ENCODE results near the gene ZNF442.
"Not testable (repeated sequence)": the region's sequence is repeated elsewhere in the genome, so short reads cannot be mapped to it uniquely, and the experiment has no call there.

ZNF442 gene

GRCh38 chr19:12330340-12330739, 35.1 kb downstream of the ZNF442 start:
- DNase-seq (ENCODE audit: low read depth in 2 of 2), result no peak

DNA sequence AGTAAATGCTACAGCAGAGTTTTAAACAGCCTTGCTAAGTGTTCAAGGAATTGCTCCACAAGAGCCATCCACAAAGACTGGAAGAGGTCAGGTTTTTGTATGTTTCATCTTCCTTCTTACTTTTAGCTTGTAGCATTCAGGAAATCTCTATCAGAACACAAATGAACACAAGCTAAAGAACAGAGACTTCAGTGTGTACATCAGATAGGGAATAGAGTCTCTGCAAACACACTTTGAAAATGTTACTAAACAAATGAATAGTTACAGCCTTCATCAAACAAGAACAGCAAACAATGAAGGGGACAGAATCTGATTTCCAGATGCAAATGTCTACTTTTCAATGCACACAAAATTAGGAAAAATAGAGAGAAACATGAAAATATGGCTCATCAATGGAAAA, 39.8 kb downstream of the ZNF442 start:
- no peak for DNase-seq (ENCODE audit: low read depth in 2 of 2)

GRCh38 chr19:12318782-12319413, 46.6 kb downstream of the ZNF442 start:
- DNase-seq (ENCODE audit: low read depth in 2 of 2), result no peak

DNA sequence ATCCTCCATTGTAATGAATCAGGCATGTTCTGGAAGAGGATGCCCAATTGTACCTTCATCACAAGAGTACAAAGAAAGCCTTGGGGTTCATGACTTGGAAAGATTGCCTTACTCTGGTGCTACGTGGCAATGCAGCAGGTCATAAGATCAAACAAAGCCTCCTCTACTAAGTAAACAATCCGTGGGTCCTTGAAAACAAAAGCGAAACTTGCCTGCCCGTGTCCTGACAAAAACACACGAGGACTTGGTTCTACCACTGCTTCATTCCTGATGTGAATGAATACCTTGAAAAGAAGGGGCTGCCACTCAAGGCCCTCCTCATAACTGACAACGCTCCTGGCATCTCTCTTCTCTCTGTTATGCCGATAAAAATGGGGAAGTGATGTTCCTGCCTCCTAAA, 50.9 kb downstream of the ZNF442 start:
- DNase-seq (ENCODE audit: low read depth in 2 of 2), result no peak

DNA sequence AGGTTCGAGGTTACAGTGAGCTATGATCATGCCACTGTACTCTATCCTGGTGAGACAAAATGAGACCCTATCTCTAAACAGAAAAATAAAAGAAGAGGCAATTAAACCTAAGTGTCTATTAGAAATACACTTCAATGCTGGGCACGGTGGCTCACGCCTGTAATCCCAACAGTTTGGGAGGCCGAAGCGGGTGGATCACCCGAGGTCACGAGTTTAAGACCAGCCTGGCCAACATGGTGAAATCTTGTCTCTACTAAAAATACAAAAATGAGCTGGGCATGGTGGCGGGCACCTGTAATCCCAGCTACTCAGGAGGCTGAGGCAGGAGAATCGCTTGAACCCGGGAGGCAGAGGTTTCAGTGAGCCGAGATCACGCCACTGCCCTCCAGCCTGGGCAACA, 56.6 kb downstream of the ZNF442 start:
- not testable (repeated sequence) for DNase-seq (ENCODE audit: low read depth in 2 of 2)
